Stimulated activated CD8-positive, alpha-beta memory T cell treated with anti-CD3 and anti-CD28 coated beads, Interleukin-4, amount 100 ng/mL, for 48 hours (primary cell): ENCODE measurements around the gene RAI1.
A peak's percentile ranks its signal among the peaks of the same experiment; 100 is the strongest.

ENCODE experiments used
- DNase-seq: peaks from one replicate; pipeline ENCODE4 v3.0.0-alpha.2; 2020

The RAI1 gene

DNA sequence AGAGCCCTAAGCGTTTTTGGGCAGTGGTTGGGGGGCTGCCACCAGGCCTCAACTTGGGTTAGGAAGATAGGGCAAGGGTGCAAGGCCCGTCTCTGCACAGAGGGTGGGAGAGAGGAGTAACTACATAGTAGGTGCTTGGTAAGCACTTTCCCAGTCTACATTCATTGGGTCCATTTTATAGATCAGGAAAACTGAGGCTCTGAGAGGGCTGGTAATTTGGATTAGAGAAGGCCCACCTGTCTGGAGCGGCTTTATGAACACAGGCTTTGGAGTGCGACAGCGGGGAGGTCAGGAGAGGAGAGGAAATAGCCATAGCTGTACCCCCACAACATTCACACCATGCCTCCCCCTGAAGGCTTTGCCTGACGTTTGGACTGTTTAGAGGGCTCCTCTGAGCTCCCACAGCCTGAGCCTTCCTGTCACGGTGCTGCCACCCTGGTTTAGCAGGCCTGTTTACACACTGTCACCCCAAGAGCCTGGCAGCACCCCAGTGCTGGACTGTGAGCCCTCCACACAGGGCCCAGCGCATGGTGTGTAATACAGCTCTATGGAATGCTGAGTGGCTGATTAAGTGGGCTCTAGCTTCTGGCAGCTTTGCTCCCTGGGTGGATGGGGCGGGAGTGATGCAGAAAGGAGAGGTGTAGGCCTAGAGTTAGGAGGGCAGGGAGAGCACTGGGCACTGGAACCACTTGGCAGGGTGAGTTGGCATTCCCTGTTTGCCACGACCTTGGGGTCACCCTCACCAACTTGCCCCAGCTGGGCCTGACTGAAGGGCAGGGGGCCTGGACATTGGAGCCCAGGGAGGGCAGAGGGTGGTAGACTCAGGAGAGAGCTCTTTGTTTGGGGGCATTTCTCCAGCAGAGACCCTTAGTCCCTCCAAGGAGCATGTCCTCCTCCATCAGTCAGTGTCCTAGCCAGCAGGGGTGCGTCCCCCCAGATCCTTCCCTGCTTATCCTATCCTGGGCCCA lies 73.7 kb downstream of the RAI1 start:
- no peak for DNase-seq

- no peak for DNase-seq
Measured at GRCh38 chr17:17755715-17756114, 74.5 kb downstream of the RAI1 start.

GRCh38 chr17:17757391-17757791 lies 76.1 kb downstream of the RAI1 start:
- DNase-seq, result peak; percentile 43

DNA sequence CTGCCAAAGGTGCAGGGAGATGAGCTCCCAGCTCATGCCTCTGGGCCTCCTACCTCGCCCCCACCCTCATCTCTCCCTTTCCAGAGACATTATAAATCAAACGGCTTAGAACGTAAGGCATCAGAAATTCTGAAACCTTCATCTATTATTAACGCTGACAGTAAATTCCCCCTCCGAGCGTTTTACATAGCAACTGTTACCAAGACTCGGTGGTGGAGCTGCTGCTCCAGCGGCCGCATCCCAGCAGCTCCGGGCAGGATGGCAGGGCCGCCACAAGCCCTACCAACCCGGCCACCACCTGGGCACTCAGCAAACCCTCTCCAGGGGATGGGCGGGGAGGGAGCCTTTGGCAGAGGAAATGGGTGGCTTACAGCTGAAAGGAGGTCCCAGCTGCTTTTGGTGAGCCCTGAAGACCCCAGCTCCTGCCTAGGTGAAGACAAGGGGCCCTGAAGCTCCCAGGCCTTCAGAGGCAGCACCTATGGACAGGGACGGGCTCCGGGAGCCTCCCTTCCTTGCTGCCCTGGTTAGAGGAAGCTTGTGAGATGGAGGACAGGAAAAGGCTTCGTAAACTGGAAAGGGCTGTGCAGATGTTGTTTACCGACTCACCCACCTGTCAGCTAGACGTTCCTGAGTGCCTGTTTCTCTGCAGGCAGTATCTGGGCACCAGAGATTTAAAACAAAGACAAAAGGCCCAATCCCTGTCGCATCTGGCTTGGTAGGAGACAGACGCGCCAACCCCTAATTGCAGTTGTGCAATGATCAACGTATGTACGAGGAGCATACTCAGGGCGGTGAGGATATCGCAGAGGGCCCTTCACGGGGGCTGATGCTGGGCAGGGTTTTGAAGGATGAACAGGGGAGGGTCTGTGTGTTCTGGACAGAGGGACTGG lies 76.9 kb downstream of the RAI1 start:
- DNase-seq, result no peak

GRCh38 chr17:17758941-17759563 lies 77.8 kb downstream of the RAI1 start:
- no peak for DNase-seq

GRCh38 chr17:17760350-17760749 lies 79.1 kb downstream of the RAI1 start:
- DNase-seq, result no peak

DNA sequence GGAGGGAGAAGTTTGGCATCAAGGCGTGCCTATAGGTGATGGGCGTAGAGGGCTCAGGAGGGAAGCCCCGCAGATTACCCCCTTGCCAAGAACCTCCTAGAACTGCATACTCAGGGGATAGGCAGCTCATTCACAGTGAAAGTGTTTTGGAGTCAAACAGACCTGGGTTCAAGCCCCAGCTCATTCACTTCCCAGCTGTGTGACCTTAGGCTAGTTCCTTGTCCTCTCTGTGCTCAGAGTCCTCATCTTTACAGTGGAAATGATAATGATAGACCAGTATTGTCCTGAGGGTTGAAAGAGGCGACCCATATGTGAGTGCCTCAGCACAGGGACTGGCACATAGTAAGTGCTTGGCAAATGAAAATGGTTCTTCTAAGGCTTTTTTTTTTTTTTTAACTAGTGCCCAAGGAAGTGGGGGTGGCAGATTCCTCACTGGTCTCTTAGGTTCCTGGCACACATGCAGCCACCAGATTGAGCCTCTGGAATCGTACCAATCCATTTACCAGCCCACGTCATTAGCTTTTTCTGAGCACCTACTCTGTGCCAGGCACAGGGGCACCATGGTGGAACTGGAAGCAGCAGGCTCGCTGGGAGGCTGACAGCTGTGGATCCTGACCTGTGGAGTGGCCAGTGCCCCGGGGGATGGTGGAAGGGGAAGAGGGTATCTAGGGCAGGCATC lies 79.8 kb downstream of the RAI1 start:
- no peak for DNase-seq

DNA sequence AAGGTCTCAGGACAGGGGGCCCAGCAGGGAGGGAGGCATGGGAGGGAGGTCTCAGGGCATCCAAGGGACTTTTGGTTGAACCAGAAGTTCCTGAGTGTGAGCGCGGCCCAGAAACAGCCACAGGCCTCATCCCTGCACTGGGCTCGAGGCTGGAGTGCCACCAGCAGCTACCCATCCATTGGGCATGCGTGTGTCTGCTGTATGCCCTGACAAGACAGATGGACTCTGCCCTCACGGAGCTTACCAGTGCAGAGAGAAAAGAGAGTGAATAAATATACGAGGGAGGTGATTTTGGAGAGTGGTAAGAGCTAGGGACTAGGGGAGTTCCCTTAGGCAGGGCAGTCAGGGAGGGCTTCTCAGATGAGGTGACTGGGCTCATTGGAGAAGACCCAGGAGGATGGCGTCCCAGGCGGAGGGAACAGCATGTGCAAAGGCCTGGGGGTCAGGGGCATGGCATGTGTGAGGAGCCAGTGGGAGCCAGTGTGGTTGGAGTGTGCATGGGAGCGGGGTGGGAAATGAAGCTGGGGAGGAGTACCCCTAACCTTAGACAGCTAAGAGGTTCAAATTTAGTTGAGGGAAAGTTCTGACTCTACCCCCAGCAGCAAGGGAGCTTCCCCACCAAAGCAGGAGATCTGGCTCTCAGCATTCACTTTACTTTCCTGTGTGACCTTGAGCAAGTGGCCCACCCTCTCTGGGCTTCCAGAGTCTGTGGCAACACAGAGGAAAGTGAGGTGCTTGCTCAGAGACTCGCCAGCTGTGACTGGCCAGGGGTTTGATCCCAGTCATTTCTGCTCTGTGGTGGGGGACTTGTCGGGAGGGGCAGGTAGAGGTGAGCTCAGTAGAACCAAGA lies 80.9 kb downstream of the RAI1 start:
- DNase-seq, result no peak

GRCh38 chr17:17762744-17763105 lies 81.5 kb downstream of the RAI1 start:
- DNase-seq, result no peak

DNA sequence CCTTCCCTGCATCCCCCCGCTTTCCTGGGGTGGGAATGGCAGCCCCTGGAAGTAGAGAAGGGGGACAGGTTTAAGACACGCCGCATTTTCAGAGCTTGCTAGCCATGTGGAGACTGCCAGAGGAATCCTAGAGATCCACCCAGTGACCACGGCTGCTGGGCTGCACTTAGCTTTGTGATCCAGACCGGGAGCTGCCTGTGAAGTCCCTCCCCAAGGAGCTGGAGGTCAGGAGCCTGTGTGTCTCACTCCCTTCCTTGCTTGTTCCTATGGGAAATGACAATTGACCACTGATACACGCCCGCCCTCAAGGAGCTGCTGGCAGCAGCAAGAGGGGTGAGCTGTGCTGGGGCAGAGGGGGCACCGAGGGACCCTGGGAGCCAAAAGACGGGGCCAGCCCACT lies 81.9 kb downstream of the RAI1 start:
- no peak for DNase-seq

- no peak for DNase-seq
Measured at GRCh38 chr17:17763734-17764133, 82.5 kb downstream of the RAI1 start.

DNA sequence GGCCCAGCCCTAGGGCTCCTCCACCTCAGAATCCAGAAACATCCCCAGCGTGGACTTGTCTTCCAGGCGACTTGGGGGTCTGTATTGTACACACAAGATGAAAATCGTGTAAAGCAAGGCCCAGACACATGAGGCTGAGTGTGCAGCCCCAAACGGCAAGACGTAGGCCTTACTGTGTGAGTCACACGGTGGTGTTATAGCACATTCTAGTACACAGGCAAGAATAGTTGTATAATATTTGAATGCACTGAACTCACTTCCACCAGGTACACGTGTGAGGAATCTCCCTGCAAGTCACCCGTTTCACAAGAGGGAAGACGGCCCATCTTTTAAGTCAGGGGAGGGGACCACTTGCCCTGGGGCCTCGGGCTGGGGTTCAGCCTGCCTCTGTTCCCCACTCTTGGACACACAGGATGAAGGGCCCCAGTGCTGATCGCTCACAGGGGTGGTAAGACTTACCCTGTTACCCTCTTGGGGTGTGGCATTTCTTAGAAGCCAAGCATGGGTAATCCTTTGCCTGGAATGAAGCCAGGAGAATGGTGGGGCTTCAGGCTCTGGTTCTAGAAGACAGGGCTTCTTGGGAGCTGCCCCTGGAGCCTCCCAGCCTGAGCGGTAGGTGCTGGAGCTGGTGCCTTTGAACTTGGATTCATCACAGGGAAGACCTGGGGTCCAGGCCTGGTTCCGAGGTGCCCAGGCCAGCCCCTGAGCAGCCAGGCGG lies 84.3 kb downstream of the RAI1 start:
- DNase-seq, result no peak

GRCh38 chr17:17766077-17766743 lies 85.0 kb downstream of the RAI1 start:
- no peak for DNase-seq

DNA sequence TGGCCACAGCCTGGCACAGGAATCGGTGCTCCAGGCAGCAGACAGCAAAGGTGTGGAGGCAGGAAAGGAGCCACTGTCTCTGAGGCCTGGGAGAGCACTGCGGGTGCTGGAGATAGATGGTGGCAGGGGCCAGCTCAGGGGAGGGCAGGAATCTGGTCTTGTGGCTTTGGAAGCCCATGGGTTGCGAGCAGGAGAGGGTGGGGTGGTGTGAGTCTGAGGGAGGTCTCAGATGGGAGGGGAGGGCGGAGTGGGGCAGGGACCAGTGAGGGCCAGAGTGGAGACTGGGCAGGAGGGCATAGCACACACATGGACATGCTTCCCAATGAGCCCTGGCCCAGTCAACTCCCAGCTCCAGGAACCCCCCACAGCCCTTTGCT lies 85.5 kb downstream of the RAI1 start:
- DNase-seq, result no peak

GRCh38 chr17:17767154-17767869 lies 86.1 kb downstream of the RAI1 start:
- no peak for DNase-seq

DNA sequence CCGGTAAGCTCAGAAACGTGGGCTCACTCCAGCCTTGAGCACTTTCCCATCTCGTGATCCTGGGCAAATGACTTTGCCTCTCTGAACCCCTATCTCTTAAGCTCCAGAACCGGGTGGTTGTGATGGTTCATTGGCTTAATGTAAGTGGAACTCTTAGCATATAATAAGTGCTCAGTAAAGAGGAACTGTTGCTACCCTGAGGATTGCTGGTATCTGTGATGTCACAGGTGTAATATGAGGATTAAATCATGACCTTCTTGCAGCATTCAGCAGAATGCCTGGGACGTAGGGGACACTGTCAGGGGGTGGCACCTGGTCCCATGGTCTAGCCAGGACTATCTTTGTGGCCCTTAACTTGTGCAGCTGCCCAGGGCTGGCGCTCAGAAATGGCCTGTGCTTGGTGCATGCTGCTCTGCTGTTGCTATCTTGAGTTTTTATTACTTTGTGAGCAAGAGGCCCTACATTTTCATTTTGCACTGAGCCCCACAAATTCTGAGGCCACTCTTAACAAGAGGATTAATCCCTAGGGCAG lies 86.7 kb downstream of the RAI1 start:
- no peak for DNase-seq

GRCh38 chr17:17768424-17769088 lies 87.3 kb downstream of the RAI1 start:
- no peak for DNase-seq

- no peak for DNase-seq
Measured at GRCh38 chr17:17769869-17770631, 88.8 kb downstream of the RAI1 start.
